Neuron (in vitro differentiated cells): ENCODE results near the gene RAP1B.

Experiments
- H2AFZ ChIP-seq: one replicate; pipeline ENCODE4 v1.6.1; 2013; ENCODE audit warnings: low read depth, mild to moderate bottlenecking, inconsistent platforms, low read length, moderate library complexity
- H3K27me3 ChIP-seq: one replicate; pipeline ENCODE4 v1.6.1; 2013; ENCODE audit warnings: low read length; ENCODE audit not compliant: insufficient read depth
- H3K36me3 ChIP-seq: one replicate; pipeline ENCODE4 v1.6.1; 2013; ENCODE audit warnings: low read length; ENCODE audit not compliant: insufficient read depth
- H3K4me1 ChIP-seq: one replicate; pipeline ENCODE4 v1.6.1; 2013; ENCODE audit warnings: low read length; ENCODE audit not compliant: insufficient read depth
- H3K4me3 ChIP-seq: 2 replicates; pipeline ENCODE4 v1.5.1; 2013; ENCODE audit warnings: mild to moderate bottlenecking, low read length, moderate library complexity
- H3K9me3 ChIP-seq: one replicate; pipeline ENCODE4 v1.6.1; 2013; ENCODE audit warnings: low read length

RAP1B gene

DNA sequence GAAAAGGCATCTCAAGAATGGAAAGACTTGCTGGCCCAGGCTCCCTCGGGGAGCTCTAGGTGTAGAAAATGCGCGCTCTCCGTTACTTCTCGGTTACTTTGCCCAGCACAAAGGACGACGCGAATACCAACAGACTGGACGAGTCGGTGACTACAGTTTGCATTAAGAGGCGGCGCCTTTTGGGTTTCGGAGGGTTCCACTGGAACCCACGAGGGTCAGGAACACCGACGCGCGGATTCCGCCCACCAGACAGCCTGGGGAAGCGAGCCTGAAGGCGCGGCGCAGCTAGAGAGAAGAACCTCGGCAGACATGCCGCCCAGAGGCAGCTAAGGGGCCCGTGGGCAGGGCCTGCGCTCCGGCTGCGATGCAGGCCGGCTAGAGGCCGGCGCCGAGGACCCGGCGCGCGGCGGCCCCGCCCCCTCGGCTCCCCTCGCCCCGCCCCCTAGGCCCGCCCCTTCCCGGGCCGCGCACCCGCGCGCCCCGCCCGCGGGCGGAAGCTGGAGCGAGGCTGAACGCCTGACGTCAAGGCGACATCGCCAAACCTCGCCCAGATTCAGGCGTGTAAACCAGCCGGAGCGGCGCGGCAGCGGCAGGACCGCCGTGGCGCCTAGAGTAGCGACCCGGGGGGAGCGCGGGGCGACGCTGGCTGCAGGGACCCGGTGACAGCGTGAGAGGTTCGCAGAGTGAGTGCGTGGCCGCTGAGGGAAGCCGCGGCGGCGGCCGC lies at the start of gene RAP1B:
Gene RAP1B, plus strand, starts transcription at position 530 of the 724 bp plus-strand sequence. CDS start 37,826 bp downstream, outside the sequence.
- Histone ChIP-seq H2AFZ (peak within 1 kb of the TSS; percentile 72), H3K9me3 (no peaks in the 10 kb centered on the region), H3K36me3 (peaks cover 6% of the 10 kb centered on the region), H3K27me3 (no peaks in the 10 kb centered on the region), H3K4me3 (peak within 1 kb of the TSS; percentile 54), H3K4me1 (peaks cover 15% of the 10 kb centered on the region)

DNA sequence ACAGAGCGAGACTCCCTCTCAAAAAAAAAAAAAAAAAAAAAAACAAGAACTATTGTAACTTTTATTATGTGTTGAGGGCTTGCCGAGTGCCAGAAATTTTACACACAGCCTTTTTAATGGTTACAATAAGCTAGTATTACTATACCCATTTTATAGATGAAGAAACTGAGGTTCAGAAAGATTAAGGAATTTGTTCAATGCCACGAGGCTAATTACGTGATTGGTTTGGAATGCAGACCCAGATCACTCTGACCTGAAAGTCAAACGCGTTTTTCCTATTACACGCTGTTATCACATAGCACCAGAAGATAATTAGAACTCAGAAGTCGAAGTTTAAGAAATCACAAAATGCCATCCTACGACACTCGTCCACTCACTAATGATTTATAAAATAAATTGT lies 48.9 kb upstream of the RAP1B start:
- no peak overlapping the region for H3K4me3 ChIP-seq
- no peaks in the 10 kb centered on the region for H3K36me3 ChIP-seq
- no peaks in the 10 kb centered on the region for H3K27me3 ChIP-seq
- peaks cover 12% of the 10 kb centered on the region for H3K4me1 ChIP-seq
- no peak overlapping the region for H2AFZ ChIP-seq
- no peaks in the 10 kb centered on the region for H3K9me3 ChIP-seq

DNA sequence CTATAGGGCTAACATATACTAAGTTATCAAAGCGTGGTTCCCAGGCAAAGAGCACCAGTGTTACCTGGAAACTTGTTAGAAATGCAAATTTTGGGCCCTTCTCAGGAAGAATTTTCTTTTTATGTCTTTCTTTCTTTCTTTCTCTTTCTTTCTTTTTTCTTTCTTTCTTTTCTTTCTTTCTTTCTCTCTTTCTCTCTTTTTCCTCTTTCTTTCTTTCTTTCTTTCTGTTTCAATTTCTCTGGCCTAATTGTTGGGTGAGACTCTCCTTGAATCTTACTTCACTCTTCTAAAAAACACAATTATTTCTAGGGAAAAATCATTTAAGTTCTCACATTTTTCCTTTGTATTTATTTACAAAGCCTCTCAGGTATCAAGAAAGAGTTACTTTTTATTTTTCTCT lies 46.5 kb upstream of the RAP1B start:
- no peaks in the 10 kb centered on the region for H3K36me3 ChIP-seq
- no peak overlapping the region for H2AFZ ChIP-seq
- peaks cover 12% of the 10 kb centered on the region for H3K4me1 ChIP-seq
- no peaks in the 10 kb centered on the region for H3K27me3 ChIP-seq
- H3K4me3 ChIP-seq, result no peak overlapping the region
- H3K9me3 ChIP-seq, result no peaks in the 10 kb centered on the region

GRCh38 chr12:68565391-68565903 lies 45.3 kb upstream of the RAP1B start:
- H3K4me1 ChIP-seq, result peaks cover 12% of the 10 kb centered on the region
- no peaks in the 10 kb centered on the region for H3K36me3 ChIP-seq
- H3K4me3 ChIP-seq, result no peak overlapping the region
- no peaks in the 10 kb centered on the region for H3K27me3 ChIP-seq
- peak overlapping the region; percentile 10 for H2AFZ ChIP-seq
- H3K9me3 ChIP-seq, result no peaks in the 10 kb centered on the region

GRCh38 chr12:68568922-68569569 lies 41.7 kb upstream of the RAP1B start:
- no peak overlapping the region for H2AFZ ChIP-seq
- H3K4me1 ChIP-seq, result peaks cover 12% of the 10 kb centered on the region
- no peaks in the 10 kb centered on the region for H3K27me3 ChIP-seq
- no peak overlapping the region for H3K4me3 ChIP-seq
- no peaks in the 10 kb centered on the region for H3K9me3 ChIP-seq
- no peaks in the 10 kb centered on the region for H3K36me3 ChIP-seq

- no peaks in the 10 kb centered on the region for H3K36me3 ChIP-seq
- no peaks in the 10 kb centered on the region for H3K27me3 ChIP-seq
- H3K9me3 ChIP-seq, result no peaks in the 10 kb centered on the region
- no peak overlapping the region for H3K4me3 ChIP-seq
- H3K4me1 ChIP-seq, result no peaks in the 10 kb centered on the region
- no peak overlapping the region for H2AFZ ChIP-seq
Observed at GRCh38 chr12:68572661-68573060, 38.0 kb upstream of the RAP1B start.

- Histone ChIP-seq H3K4me3 (no peak overlapping the region), H3K27me3 (no peaks in the 10 kb centered on the region), H3K9me3 (no peaks in the 10 kb centered on the region), H3K36me3 (no peaks in the 10 kb centered on the region), H3K4me1 (no peaks in the 10 kb centered on the region), H2AFZ (no peak overlapping the region)
Observed at GRCh38 chr12:68573406-68573805, 37.3 kb upstream of the RAP1B start.

DNA sequence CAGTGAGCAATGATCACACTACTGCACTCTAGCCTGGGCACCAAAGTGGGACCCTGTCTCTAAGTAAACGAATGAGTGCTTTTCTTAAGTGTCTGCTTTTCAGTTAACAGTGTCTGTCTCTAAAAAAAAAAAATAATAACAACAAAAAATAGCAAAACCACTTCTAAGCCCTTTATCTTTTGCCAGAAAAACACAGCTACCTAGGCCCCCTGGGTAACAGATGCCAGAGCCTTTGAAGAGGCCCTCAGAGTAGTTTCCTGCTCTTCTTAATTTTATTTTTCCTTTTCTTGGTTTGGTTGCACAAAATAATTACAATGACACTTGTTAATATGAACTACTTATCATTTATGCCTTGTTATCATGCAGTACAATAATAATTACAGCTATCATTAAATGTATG lies 32.8 kb upstream of the RAP1B start:
- Histone ChIP-seq H3K27me3 (no peaks in the 10 kb centered on the region), H3K4me3 (no peak overlapping the region), H3K9me3 (no peaks in the 10 kb centered on the region), H3K36me3 (no peaks in the 10 kb centered on the region), H2AFZ (no peak overlapping the region), H3K4me1 (no peaks in the 10 kb centered on the region)

GRCh38 chr12:68578765-68579164 lies 31.9 kb upstream of the RAP1B start:
- H3K9me3 ChIP-seq, result no peaks in the 10 kb centered on the region
- no peaks in the 10 kb centered on the region for H3K27me3 ChIP-seq
- H3K4me1 ChIP-seq, result no peaks in the 10 kb centered on the region
- no peak overlapping the region for H3K4me3 ChIP-seq
- no peak overlapping the region for H2AFZ ChIP-seq
- H3K36me3 ChIP-seq, result no peaks in the 10 kb centered on the region

DNA sequence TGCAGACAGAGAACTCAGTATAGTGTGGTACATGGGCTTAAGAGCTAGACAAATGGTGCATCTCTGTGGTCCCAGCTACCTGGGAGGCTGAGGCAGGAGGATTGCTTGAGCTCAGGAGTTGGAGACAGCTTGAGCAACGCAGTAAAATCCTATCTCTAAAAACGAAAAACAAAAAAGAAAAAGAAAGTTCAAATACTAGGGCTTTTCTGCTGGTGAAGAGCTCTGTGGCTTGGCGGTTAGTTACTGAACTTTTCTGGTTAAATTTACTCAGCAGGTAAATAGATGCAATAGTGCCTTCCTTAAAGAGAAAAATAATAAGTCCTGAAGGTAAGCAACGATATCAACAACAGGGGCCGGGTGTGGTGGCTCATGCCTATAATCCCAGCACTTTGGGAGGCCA lies 31.4 kb upstream of the RAP1B start:
- Histone ChIP-seq H3K4me1 (no peaks in the 10 kb centered on the region), H2AFZ (no peak overlapping the region), H3K4me3 (no peak overlapping the region), H3K36me3 (no peaks in the 10 kb centered on the region), H3K27me3 (no peaks in the 10 kb centered on the region), H3K9me3 (no peaks in the 10 kb centered on the region)

GRCh38 chr12:68580911-68581310 lies 29.8 kb upstream of the RAP1B start:
- H3K36me3 ChIP-seq, result no peaks in the 10 kb centered on the region

GRCh38 chr12:68581926-68582325 lies 28.8 kb upstream of the RAP1B start:
- Histone ChIP-seq H3K27me3 (no peaks in the 10 kb centered on the region), H3K36me3 (no peaks in the 10 kb centered on the region), H3K4me3 (no peak overlapping the region), H2AFZ (no peak overlapping the region), H3K4me1 (no peaks in the 10 kb centered on the region), H3K9me3 (no peaks in the 10 kb centered on the region)

More at GRCh38 chr12:68580911-68581310, 29.8 kb upstream of the RAP1B start:
- H3K9me3 ChIP-seq, result no peaks in the 10 kb centered on the region
- no peak overlapping the region for H2AFZ ChIP-seq
- H3K4me3 ChIP-seq, result no peak overlapping the region
- H3K4me1 ChIP-seq, result no peaks in the 10 kb centered on the region
- no peaks in the 10 kb centered on the region for H3K27me3 ChIP-seq

DNA sequence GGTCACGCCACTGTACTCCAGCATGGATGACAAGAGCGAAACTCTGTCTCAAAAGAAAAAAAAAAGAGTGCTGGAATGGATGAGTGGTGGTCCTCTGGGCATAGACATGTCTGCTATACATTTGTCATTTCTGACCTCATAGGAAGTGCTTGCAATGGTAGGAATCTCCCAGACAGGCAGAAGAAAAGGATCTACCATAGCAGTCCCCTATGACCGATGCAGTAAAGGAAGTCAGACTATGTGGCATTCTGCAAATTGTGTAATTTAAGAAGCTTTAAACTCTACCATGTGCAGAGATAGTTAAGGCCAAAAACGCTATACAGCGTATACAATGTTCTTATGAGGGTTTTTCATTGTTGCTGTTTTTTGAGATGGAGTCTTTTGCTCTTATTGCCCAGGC lies 24.7 kb upstream of the RAP1B start:
- H2AFZ ChIP-seq, result no peak overlapping the region
- no peaks in the 10 kb centered on the region for H3K27me3 ChIP-seq
- H3K4me1 ChIP-seq, result no peaks in the 10 kb centered on the region
- H3K4me3 ChIP-seq, result no peak overlapping the region
- no peaks in the 10 kb centered on the region for H3K9me3 ChIP-seq
- H3K36me3 ChIP-seq, result no peaks in the 10 kb centered on the region
